ENCODE data around the gene IRF9. TPM values are rescaled to one million over a fixed set of nuclear protein-coding genes. Genes with fewer than 3 reads are reported as not detected.

Gene IRF9
- total RNA-seq, 1 experiment from 2014 or later = 25.1 TPM

- Histone ChIP-seq H3K27ac (ENCODE audit: low read depth, low read length, poor library complexity, severe bottlenecking) (no peak overlapping the region), H3K27me3 (replicated peaks; ENCODE audit: insufficient read depth, low read depth, low read length, poor library complexity) (no peaks in the 10 kb centered on the region), H3K4me3 (ENCODE audit: low read depth, low read length, poor library complexity, severe bottlenecking) (peak overlapping the region; percentile 90), H3K4me1 (ENCODE audit: insufficient read depth, low read length, poor library complexity, severe bottlenecking) (peaks cover 12% of the 10 kb centered on the region), H3K9me3 (ENCODE audit: low read depth, low read length, poor library complexity, severe bottlenecking) (no peaks in the 10 kb centered on the region), H3K36me3 (ENCODE audit: insufficient read depth, low read length, poor library complexity, severe bottlenecking) (peaks cover 23% of the 10 kb centered on the region)
- no TSS peak for BruUV-seq (replicated peaks)
- intact Hi-C loops (cut with micrococcal nuclease; ENCODE audit: unreplicated experiment) = loop anchor here (5.0 kb wide), 1 partner anchor 42 kb away; the partner anchor contains the start of gene IPO4
- CTCF ChIA-PET = no interaction called here
- TF ChIP-seq, protein P1, sequence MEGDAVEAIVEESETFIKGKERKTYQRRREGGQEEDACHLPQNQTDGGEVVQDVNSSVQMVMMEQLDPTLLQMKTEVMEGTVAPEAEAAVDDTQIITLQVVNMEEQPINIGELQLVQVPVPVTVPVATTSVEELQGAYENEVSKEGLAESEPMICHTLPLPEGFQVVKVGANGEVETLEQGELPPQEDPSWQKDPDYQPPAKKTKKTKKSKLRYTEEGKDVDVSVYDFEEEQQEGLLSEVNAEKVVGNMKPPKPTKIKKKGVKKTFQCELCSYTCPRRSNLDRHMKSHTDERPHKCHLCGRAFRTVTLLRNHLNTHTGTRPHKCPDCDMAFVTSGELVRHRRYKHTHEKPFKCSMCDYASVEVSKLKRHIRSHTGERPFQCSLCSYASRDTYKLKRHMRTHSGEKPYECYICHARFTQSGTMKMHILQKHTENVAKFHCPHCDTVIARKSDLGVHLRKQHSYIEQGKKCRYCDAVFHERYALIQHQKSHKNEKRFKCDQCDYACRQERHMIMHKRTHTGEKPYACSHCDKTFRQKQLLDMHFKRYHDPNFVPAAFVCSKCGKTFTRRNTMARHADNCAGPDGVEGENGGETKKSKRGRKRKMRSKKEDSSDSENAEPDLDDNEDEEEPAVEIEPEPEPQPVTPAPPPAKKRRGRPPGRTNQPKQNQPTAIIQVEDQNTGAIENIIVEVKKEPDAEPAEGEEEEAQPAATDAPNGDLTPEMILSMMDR (conservative IDR thresholded peaks at IDR 0.05; ENCODE audit: low read depth, low read length) = no peak
- no peak for TF ChIP-seq EZH2 (IDR thresholded peaks at IDR 0.05; ENCODE audit: borderline replicate concordance, low read depth, low read length, poor library complexity, severe bottlenecking)
- POLR2A ChIA-PET (ENCODE audit: low non-redundant PET) = no interaction called here
- no peak for DNase-seq (ENCODE audit: low spot score)
Observed at GRCh38 chr14:24145219-24145618, 15.8 kb upstream of the IRF9 start.

- Histone ChIP-seq H3K4me1 (ENCODE audit: insufficient read depth, low read length, poor library complexity, severe bottlenecking) (peaks cover 12% of the 10 kb centered on the region), H3K27me3 (replicated peaks; ENCODE audit: insufficient read depth, low read depth, low read length, poor library complexity) (no peaks in the 10 kb centered on the region), H3K9me3 (ENCODE audit: low read depth, low read length, poor library complexity, severe bottlenecking) (no peaks in the 10 kb centered on the region), H3K4me3 (ENCODE audit: low read depth, low read length, poor library complexity, severe bottlenecking) (peak overlapping the region; percentile 90), H3K27ac (ENCODE audit: low read depth, low read length, poor library complexity, severe bottlenecking) (peak overlapping the region; percentile 87), H3K36me3 (ENCODE audit: insufficient read depth, low read length, poor library complexity, severe bottlenecking) (peaks cover 30% of the 10 kb centered on the region)
- ChIA-PET CTCF (interaction anchor here (1.0 kb wide), 1 partner anchor 38 kb away, joined by 3 read pairs; no protein-coding TSS in a partner anchor), POLR2A (ENCODE audit: low non-redundant PET) (interaction anchor here (0.6 to 1.0 kb wide), 2 partner anchors 10 to 31 kb away, joined by 3 read pairs; partner anchors contain the start of genes DCAF11, NRL and PSME1)
- peak; percentile 33 for DNase-seq (ENCODE audit: low spot score)
- BruUV-seq (replicated peaks) = TSS peak; percentile 51
- intact Hi-C loops (cut with micrococcal nuclease; ENCODE audit: unreplicated experiment) = loop anchor here (5.0 kb wide), 1 partner anchor 41 kb away; the partner anchor contains the start of gene IPO4
- TF ChIP-seq, protein P1 (conservative IDR thresholded peaks at IDR 0.05; ENCODE audit: low read depth, low read length) = no peak
- TF ChIP-seq EZH2 (IDR thresholded peaks at IDR 0.05; ENCODE audit: borderline replicate concordance, low read depth, low read length, poor library complexity, severe bottlenecking) = no peak
Observed at GRCh38 chr14:24145690-24146452, 15.2 kb upstream of the IRF9 start.

- no TSS peak for BruUV-seq (replicated peaks)
- intact Hi-C loops (cut with micrococcal nuclease; ENCODE audit: unreplicated experiment) = loop anchor here (5.0 kb wide), 1 partner anchor 41 kb away; the partner anchor contains the start of gene IPO4
- Histone ChIP-seq H3K36me3 (ENCODE audit: insufficient read depth, low read length, poor library complexity, severe bottlenecking) (peaks cover 36% of the 10 kb centered on the region), H3K4me1 (ENCODE audit: insufficient read depth, low read length, poor library complexity, severe bottlenecking) (peaks cover 12% of the 10 kb centered on the region), H3K27me3 (replicated peaks; ENCODE audit: insufficient read depth, low read depth, low read length, poor library complexity) (no peaks in the 10 kb centered on the region), H3K27ac (ENCODE audit: low read depth, low read length, poor library complexity, severe bottlenecking) (peak within 1 kb of the TSS; percentile 87), H3K4me3 (ENCODE audit: low read depth, low read length, poor library complexity, severe bottlenecking) (peak within 1 kb of the TSS; percentile 90), H3K9me3 (ENCODE audit: low read depth, low read length, poor library complexity, severe bottlenecking) (no peaks in the 10 kb centered on the region)
- DNase-seq (ENCODE audit: low spot score) = peak; percentile 98
- TF ChIP-seq, protein P1 (conservative IDR thresholded peaks at IDR 0.05; ENCODE audit: low read depth, low read length) = no peak
- no peak for TF ChIP-seq EZH2 (IDR thresholded peaks at IDR 0.05; ENCODE audit: borderline replicate concordance, low read depth, low read length, poor library complexity, severe bottlenecking)
- CTCF ChIA-PET = interaction anchor here (1.0 kb wide), 1 partner anchor 38 kb away, joined by 3 read pairs; no protein-coding TSS in a partner anchor
- POLR2A ChIA-PET (ENCODE audit: low non-redundant PET) = interaction anchor here (0.5 to 1.0 kb wide), 3 partner anchors 9 to 32 kb away, joined by 3 to 6 read pairs (median 3); partner anchors contain the start of genes DCAF11, NRL and PSME1
Observed at GRCh38 chr14:24146453-24146977, 14.6 kb upstream of the IRF9 start, which contains the start of gene PSME2. PSME2 (minus strand) TSS chr14:24146610; CDS start chr14:24146581, 29 bp downstream.

All from A673 (cell line).